Epithelial cell of proximal tubule (primary cell): ENCODE measurements around the gene SGF29. TPM values are rescaled to one million over a fixed set of nuclear protein-coding genes. Genes with fewer than 3 reads are reported as not detected.
"Not testable (repeated sequence)": the region's sequence is repeated elsewhere in the genome, so short reads cannot be mapped to it uniquely, and the experiment has no call there.

Source experiments
- DNase-seq: peaks from one replicate; pipeline ENCODE4 v3.0.0-alpha.2; 2011; ENCODE audit warnings: low read depth
- H3K4me3 ChIP-seq: 2 replicates; pipeline ENCODE4 v1.5.1; 2011; ENCODE audit warnings: low read depth, mild to moderate bottlenecking, low read length
- total RNA-seq: library from RNA; depleted of rRNA; stranded (reverse); fragments of >200 nt; gene quantifications from 2 replicates; pipeline ENCODE4 v1.2.3, GENCODE V29; 2015
- TF ChIP-seq, protein P1 (sequence below): conservative IDR thresholded peaks from 2 replicates; pipeline ENCODE4 v1.5.1; 2012; ENCODE audit warnings: low read depth, mild to moderate bottlenecking, low read length

The SGF29 gene
- total RNA-seq, 1 donor from 2014 or later = 17.4 TPM

- no peak for DNase-seq
- H3K4me3 ChIP-seq = no peak overlapping the region
- TF ChIP-seq, protein P1, sequence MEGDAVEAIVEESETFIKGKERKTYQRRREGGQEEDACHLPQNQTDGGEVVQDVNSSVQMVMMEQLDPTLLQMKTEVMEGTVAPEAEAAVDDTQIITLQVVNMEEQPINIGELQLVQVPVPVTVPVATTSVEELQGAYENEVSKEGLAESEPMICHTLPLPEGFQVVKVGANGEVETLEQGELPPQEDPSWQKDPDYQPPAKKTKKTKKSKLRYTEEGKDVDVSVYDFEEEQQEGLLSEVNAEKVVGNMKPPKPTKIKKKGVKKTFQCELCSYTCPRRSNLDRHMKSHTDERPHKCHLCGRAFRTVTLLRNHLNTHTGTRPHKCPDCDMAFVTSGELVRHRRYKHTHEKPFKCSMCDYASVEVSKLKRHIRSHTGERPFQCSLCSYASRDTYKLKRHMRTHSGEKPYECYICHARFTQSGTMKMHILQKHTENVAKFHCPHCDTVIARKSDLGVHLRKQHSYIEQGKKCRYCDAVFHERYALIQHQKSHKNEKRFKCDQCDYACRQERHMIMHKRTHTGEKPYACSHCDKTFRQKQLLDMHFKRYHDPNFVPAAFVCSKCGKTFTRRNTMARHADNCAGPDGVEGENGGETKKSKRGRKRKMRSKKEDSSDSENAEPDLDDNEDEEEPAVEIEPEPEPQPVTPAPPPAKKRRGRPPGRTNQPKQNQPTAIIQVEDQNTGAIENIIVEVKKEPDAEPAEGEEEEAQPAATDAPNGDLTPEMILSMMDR = no peak
These were observed 9.5 kb downstream of the SGF29 start for GRCh38 chr16:28563218-28563617.

DNA sequence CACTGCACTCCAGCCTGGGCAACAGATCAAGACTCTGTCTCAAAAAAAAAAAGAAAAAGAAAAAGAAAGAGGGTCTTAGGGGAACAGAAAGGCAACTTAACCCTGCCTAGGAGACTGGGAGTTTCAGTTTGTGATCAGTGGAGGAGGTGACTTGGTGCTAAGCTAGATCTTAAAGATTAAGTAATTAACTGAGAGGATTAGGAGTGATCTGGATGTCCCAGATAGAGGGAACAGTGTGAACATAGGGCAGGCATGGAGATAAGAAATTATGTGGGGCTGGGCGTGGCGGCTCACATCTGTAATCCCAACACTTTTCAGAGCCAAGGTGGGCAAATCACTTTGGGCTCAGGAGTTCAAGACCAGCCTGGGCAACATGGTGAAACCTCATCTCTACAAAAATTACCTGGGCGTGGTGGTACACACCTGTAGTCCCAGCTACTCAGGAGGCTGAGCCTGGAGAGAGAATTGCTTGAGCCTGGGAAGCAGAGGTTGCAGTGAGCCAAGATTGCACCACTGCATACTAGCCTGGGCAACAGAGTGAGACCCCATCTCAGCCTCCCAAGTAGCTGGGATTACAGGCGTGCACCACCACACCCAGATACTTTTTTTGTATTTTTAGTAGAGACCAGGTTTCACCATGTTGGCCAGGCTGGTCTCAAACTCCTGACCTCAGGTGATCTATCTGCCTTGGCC lies 12.7 kb downstream of the SGF29 start:
- DNase-seq, H3K4me3 ChIP-seq: not testable (repeated sequence)

- no peak overlapping the region for H3K4me3 ChIP-seq
- no peak for DNase-seq
- TF ChIP-seq, protein P1 = no peak
These were observed 13.6 kb downstream of the SGF29 start for GRCh38 chr16:28567292-28567691.

- TF ChIP-seq, protein P1 = no peak
- DNase-seq = no peak
- no peak overlapping the region for H3K4me3 ChIP-seq
These were observed 15.3 kb downstream of the SGF29 start for GRCh38 chr16:28569021-28569420.

GRCh38 chr16:28569968-28570752 lies 16.4 kb downstream of the SGF29 start:
- no peak overlapping the region for H3K4me3 ChIP-seq
- TF ChIP-seq, protein P1 = no peak
- no peak for DNase-seq

DNA sequence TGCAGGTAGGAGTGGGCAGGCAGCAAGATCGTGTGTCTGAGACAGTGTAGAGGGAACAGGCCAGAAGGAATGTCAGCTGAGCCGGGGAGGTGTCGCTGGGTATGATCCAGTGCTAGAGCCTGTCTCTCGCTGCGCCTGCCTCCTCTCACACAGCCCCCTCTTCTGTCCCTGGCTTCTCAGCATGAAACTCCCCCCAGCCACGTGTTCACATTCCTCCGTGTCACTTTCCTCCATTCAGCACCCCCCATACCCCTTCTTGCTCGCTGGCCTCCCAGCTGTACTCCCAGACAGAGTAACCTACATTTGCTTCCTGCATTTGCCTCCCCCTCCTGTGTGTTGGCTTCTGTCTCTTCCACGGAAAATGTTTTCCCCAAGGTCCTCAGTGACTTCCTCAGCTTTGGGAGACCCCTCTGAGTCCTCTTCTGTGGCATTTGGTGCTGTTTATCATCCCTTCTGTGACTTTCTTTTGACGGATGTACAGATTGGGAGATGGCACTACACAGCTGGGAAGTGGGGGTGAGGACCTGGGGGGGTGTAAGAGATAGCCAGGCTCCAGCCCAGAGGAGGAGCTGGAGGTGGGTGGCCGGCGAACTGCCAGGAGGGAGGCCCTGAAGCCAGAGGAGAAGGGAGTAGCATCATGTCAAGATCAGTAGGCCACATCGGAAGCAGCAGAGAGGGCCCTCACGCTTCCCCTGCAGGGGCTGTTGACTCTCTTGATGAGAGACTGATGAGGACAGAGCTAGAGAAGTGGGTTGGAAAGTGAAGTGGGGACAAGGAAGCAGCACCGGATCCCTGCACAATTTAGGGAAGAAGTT lies 19.2 kb downstream of the SGF29 start:
- no peak for DNase-seq
- no peak overlapping the region for H3K4me3 ChIP-seq
- TF ChIP-seq, protein P1 = no peak
